H1 (cell line): ENCODE results near the gene CEP68. TPM values are rescaled to one million over a fixed set of nuclear protein-coding genes. Genes with fewer than 3 reads are reported as not detected.
A peak's percentile ranks its signal among the peaks of the same experiment; 100 is the strongest.

Experiments
- SP1 ChIP-seq: IDR thresholded peaks from 2 replicates; pipeline ENCODE4 v1.6.1; 2011; ENCODE audit warnings: low read depth, low read length
- polyA plus RNA-seq, 7 experiments: library from polyadenylated mRNA; depleted of rRNA in 3 of 7; stranded (reverse) in 5 of 7; unstranded in 2 of 7; fragments of >200 nt in 5 of 7; fragments of 200-250 nt in 2 of 7; gene quantifications; 1 replicate in 5 of 7; 2 replicates in 1 of 7; 4 replicates in 1 of 7; pipeline versions ENCODE4 v1.2.1 to v1.2.3, GENCODE V29; 2011 to 2013; ENCODE audit warnings: missing spikeins in 2 of 7, mixed read lengths in 2 of 7
- total RNA-seq: library from RNA; stranded (reverse); fragmentation: NEBNext Ultra II Directional; extraction: Animal tissue kit (Norgen Biotek cat#: 25700); gene quantifications from 2 replicates; pipeline ENCODE4 v1.2.1, GENCODE V29; 2021
- TF ChIP-seq, protein P1 (sequence below): fragments of 300-600 bp; sonication (generic); IDR thresholded peaks from 2 replicates; pipeline ENCODE4 v1.7.1; 2012; ENCODE audit warnings: low read length, moderate library complexity, mild to moderate bottlenecking, inconsistent platforms; ENCODE audit not compliant: insufficient replicate concordance

The CEP68 gene
- total and polyA plus RNA-seq, 2 of the 8 experiments (the other 6 are each of a cell fraction or from before 2014, with no cell fraction given): 23.2 to 24.7 TPM

GRCh38 chr2:65056215-65057053 is at the start of gene CEP68 (continued):
- TF ChIP-seq, protein P1, sequence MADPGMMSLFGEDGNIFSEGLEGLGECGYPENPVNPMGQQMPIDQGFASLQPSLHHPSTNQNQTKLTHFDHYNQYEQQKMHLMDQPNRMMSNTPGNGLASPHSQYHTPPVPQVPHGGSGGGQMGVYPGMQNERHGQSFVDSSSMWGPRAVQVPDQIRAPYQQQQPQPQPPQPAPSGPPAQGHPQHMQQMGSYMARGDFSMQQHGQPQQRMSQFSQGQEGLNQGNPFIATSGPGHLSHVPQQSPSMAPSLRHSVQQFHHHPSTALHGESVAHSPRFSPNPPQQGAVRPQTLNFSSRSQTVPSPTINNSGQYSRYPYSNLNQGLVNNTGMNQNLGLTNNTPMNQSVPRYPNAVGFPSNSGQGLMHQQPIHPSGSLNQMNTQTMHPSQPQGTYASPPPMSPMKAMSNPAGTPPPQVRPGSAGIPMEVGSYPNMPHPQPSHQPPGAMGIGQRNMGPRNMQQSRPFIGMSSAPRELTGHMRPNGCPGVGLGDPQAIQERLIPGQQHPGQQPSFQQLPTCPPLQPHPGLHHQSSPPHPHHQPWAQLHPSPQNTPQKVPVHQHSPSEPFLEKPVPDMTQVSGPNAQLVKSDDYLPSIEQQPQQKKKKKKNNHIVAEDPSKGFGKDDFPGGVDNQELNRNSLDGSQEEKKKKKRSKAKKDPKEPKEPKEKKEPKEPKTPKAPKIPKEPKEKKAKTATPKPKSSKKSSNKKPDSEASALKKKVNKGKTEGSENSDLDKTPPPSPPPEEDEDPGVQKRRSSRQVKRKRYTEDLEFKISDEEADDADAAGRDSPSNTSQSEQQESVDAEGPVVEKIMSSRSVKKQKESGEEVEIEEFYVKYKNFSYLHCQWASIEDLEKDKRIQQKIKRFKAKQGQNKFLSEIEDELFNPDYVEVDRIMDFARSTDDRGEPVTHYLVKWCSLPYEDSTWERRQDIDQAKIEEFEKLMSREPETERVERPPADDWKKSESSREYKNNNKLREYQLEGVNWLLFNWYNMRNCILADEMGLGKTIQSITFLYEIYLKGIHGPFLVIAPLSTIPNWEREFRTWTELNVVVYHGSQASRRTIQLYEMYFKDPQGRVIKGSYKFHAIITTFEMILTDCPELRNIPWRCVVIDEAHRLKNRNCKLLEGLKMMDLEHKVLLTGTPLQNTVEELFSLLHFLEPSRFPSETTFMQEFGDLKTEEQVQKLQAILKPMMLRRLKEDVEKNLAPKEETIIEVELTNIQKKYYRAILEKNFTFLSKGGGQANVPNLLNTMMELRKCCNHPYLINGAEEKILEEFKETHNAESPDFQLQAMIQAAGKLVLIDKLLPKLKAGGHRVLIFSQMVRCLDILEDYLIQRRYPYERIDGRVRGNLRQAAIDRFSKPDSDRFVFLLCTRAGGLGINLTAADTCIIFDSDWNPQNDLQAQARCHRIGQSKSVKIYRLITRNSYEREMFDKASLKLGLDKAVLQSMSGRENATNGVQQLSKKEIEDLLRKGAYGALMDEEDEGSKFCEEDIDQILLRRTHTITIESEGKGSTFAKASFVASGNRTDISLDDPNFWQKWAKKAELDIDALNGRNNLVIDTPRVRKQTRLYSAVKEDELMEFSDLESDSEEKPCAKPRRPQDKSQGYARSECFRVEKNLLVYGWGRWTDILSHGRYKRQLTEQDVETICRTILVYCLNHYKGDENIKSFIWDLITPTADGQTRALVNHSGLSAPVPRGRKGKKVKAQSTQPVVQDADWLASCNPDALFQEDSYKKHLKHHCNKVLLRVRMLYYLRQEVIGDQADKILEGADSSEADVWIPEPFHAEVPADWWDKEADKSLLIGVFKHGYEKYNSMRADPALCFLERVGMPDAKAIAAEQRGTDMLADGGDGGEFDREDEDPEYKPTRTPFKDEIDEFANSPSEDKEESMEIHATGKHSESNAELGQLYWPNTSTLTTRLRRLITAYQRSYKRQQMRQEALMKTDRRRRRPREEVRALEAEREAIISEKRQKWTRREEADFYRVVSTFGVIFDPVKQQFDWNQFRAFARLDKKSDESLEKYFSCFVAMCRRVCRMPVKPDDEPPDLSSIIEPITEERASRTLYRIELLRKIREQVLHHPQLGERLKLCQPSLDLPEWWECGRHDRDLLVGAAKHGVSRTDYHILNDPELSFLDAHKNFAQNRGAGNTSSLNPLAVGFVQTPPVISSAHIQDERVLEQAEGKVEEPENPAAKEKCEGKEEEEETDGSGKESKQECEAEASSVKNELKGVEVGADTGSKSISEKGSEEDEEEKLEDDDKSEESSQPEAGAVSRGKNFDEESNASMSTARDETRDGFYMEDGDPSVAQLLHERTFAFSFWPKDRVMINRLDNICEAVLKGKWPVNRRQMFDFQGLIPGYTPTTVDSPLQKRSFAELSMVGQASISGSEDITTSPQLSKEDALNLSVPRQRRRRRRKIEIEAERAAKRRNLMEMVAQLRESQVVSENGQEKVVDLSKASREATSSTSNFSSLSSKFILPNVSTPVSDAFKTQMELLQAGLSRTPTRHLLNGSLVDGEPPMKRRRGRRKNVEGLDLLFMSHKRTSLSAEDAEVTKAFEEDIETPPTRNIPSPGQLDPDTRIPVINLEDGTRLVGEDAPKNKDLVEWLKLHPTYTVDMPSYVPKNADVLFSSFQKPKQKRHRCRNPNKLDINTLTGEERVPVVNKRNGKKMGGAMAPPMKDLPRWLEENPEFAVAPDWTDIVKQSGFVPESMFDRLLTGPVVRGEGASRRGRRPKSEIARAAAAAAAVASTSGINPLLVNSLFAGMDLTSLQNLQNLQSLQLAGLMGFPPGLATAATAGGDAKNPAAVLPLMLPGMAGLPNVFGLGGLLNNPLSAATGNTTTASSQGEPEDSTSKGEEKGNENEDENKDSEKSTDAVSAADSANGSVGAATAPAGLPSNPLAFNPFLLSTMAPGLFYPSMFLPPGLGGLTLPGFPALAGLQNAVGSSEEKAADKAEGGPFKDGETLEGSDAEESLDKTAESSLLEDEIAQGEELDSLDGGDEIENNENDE: no peak
- peak; percentile 95 for TF ChIP-seq SP1
